SK-N-SH (cell line): ENCODE measurements around the gene FAM110A. TPM values are rescaled to one million over a fixed set of nuclear protein-coding genes. Genes with fewer than 3 reads are reported as not detected.

Experiments
- CTCF ChIA-PET: fragments of 300-600, 350-600 bp; formaldehyde crosslinking; extraction: SDS; loops from one replicate; lab custom pipeline; 2021; lab: Yijun Ruan, JAX
- POLR2A ChIA-PET: fragments of 350-600 bp; sonication (Branson Sonifier 250); formaldehyde crosslinking; extraction: SDS; loops from one replicate; lab custom pipeline; 2020; ENCODE audit warnings: antibody characterized with exemption, inconsistent platforms; lab: Yijun Ruan, JAX
- DNase-seq: peaks from one replicate; pipeline ENCODE4 v3.0.0; 2012
- H2AFZ ChIP-seq: fragments of 200-600 bp; sonication (generic); 2 replicates; pipeline ENCODE4 v1.8.1; 2016; ENCODE audit warnings: antibody characterized with exemption, mild to moderate bottlenecking, low read depth
- H3F3A ChIP-seq: fragments of 200-600 bp; sonication (generic); replicated peaks from 2 replicates; pipeline ENCODE3; 2016; ENCODE audit warnings: antibody characterized with exemption, mild to moderate bottlenecking; ENCODE audit not compliant: insufficient read depth
- H3K27ac ChIP-seq, 2 experiments: fragments of 200-500 bp in 1 of 2; fragments of 200-600 bp in 1 of 2; sonication (Bioruptor generic) in 1 of 2; sonication (generic), shearing (Covaris generic) in 1 of 2; 2 replicates each; pipeline versions ENCODE4 v1.5.1 to v1.6.1; 2014 to 2016; ENCODE audit warnings: low read depth in 2 of 2, inconsistent platforms in 1 of 2, low read length in 1 of 2, mild to moderate bottlenecking in 1 of 2, mixed read lengths in 1 of 2
- H3K27me3 ChIP-seq: fragments of 200-600 bp; sonication (generic), shearing (Covaris generic); 2 replicates; pipeline ENCODE4 v1.6.1; 2016; ENCODE audit warnings: mixed run types; ENCODE audit not compliant: insufficient read depth
- H3K36me3 ChIP-seq, 2 experiments: fragments of 200-500 bp in 1 of 2; fragments of 200-600 bp in 1 of 2; sonication (Bioruptor generic) in 1 of 2; sonication (generic) in 1 of 2; replicated peaks in 1 of 2; 2 replicates each; pipeline versions ENCODE3 to v1.5.1; 2014 to 2016; ENCODE audit warnings: low read length in 1 of 2, mild to moderate bottlenecking in 1 of 2; ENCODE audit not compliant: insufficient read depth in 2 of 2, control insufficient read depth in 1 of 2
- H3K4me1 ChIP-seq, 2 experiments: fragments of 200-500 bp in 1 of 2; fragments of 200-600 bp in 1 of 2; sonication (Bioruptor generic) in 1 of 2; sonication (generic), shearing (Covaris generic) in 1 of 2; 2 replicates each; pipeline versions ENCODE4 v1.5.1 to v1.6.1; 2014 to 2016; ENCODE audit warnings: low read depth in 1 of 2, low read length in 1 of 2, mixed run types in 1 of 2; ENCODE audit not compliant: insufficient read depth in 2 of 2, control insufficient read depth in 1 of 2
- H3K4me2 ChIP-seq: fragments of 200-600 bp; sonication (generic), shearing (Covaris generic); 2 replicates; pipeline ENCODE4 v1.6.1; 2017; ENCODE audit warnings: mixed run types
- H3K4me3 ChIP-seq, 2 experiments: fragments of 200-500 bp in 1 of 2; fragments of 200-600 bp in 1 of 2; sonication (Bioruptor generic) in 1 of 2; sonication (generic), shearing (Covaris generic) in 1 of 2; 2 replicates each; pipeline versions ENCODE4 v1.5.1 to v1.8.1; 2014 to 2016; ENCODE audit warnings: low read depth in 2 of 2, inconsistent platforms in 1 of 2, low read length in 1 of 2, mild to moderate bottlenecking in 1 of 2, mixed read lengths in 1 of 2, moderate library complexity in 1 of 2
- H3K79me2 ChIP-seq: fragments of 200-600 bp; sonication (generic); 2 replicates; pipeline ENCODE4 v1.8.1; 2017; ENCODE audit warnings: mild to moderate bottlenecking; ENCODE audit not compliant: insufficient read depth
- H3K9ac ChIP-seq: fragments of 200-600 bp; sonication (generic); 2 replicates; pipeline ENCODE4 v1.6.1; 2017; ENCODE audit warnings: mixed run types
- H3K9me2 ChIP-seq: fragments of 200-600 bp; sonication (generic); 2 replicates; pipeline ENCODE4 v1.6.1; 2017; ENCODE audit warnings: mixed run types
- H3K9me3 ChIP-seq: fragments of 200-600 bp; sonication (generic); 2 replicates; pipeline ENCODE4 v1.6.1; 2017; ENCODE audit warnings: mixed run types, mild to moderate bottlenecking, moderate library complexity
- H4K20me1 ChIP-seq: fragments of 200-600 bp; sonication (generic); 2 replicates; pipeline ENCODE4 v1.6.1; 2017; ENCODE audit warnings: mild to moderate bottlenecking, mixed run types; ENCODE audit not compliant: insufficient read depth
- CHD2 ChIP-seq: fragments of 150-350 bp; IDR thresholded peaks from 2 replicates; pipeline ENCODE4 v1.6.1; 2018; ENCODE audit warnings: low read length; ENCODE audit not compliant: partially characterized antibody
- CTCF ChIP-seq: fragments of 200-600 bp; sonication (generic); IDR thresholded peaks from 2 replicates; pipeline ENCODE4 v1.6.1; 2017; ENCODE audit warnings: antibody characterized with exemption, mild to moderate bottlenecking, moderate library complexity
- ELF1 ChIP-seq: IDR thresholded peaks from 2 replicates; pipeline ENCODE4 v1.4.0; 2012
- EZH2phosphoT487 ChIP-seq: fragments of 200-600 bp; sonication (generic); IDR thresholded peaks from 2 replicates; pipeline ENCODE4 v1.6.1; 2017; ENCODE audit warnings: low read depth, mixed run types, mild to moderate bottlenecking, antibody characterized with exemption, moderate library complexity, borderline replicate concordance
- FOSL2 ChIP-seq: IDR thresholded peaks from 2 replicates; pipeline ENCODE4 v1.4.0; 2012; ENCODE audit warnings: low read depth, mild to moderate bottlenecking, moderate library complexity, borderline replicate concordance
- FOXM1 ChIP-seq: IDR thresholded peaks from 2 replicates; pipeline ENCODE4 v1.4.0; 2012; ENCODE audit warnings: low read depth, mild to moderate bottlenecking
- GABPA ChIP-seq: IDR thresholded peaks from 2 replicates; pipeline ENCODE4 v1.4.0; 2012; ENCODE audit warnings: low read depth, mild to moderate bottlenecking
- JUND ChIP-seq: IDR thresholded peaks from 2 replicates; pipeline ENCODE4 v1.4.0; 2012
- MEF2A ChIP-seq: IDR thresholded peaks from 2 replicates; pipeline ENCODE4 v1.4.0; 2012; ENCODE audit warnings: low read depth, borderline replicate concordance
- MXI1 ChIP-seq: IDR thresholded peaks from 2 replicates; pipeline ENCODE4 v1.6.1; 2012; ENCODE audit warnings: mild to moderate bottlenecking, low read depth, low read length, improper control_type of control experiment
- NFIC ChIP-seq: IDR thresholded peaks from 2 replicates; pipeline ENCODE4 v1.4.0; 2012; ENCODE audit warnings: borderline replicate concordance
- RAD21 ChIP-seq: IDR thresholded peaks from 2 replicates; pipeline ENCODE4 v1.6.1; 2012; ENCODE audit warnings: mild to moderate bottlenecking, low read length
- RCOR1 ChIP-seq: fragments of 150-350 bp; IDR thresholded peaks from 2 replicates; pipeline ENCODE4 v1.6.1; 2017; ENCODE audit warnings: antibody characterized with exemption, low read length
- RFX5 ChIP-seq: IDR thresholded peaks from 2 replicates; pipeline ENCODE4 v1.6.1; 2012; ENCODE audit warnings: mild to moderate bottlenecking, improper control_type of control experiment, low read length
- RXRA ChIP-seq: IDR thresholded peaks from 2 replicates; pipeline ENCODE4 v1.4.0; 2012; ENCODE audit warnings: low read depth, mild to moderate bottlenecking, borderline replicate concordance
- SIN3A ChIP-seq: IDR thresholded peaks from 2 replicates; pipeline ENCODE4 v1.6.1; 2012; ENCODE audit warnings: low read depth, mild to moderate bottlenecking, low read length, moderate library complexity, borderline replicate concordance
- TCF12 ChIP-seq: IDR thresholded peaks from 2 replicates; pipeline ENCODE4 v1.4.0; 2012
- TEAD4 ChIP-seq: IDR thresholded peaks from 2 replicates; pipeline ENCODE4 v1.4.0; 2012; ENCODE audit warnings: mild to moderate bottlenecking, borderline replicate concordance; ENCODE audit not compliant: insufficient read depth
- USF2 ChIP-seq: fragments of 150-350 bp; IDR thresholded peaks from 2 replicates; pipeline ENCODE4 v1.6.1; 2017; ENCODE audit warnings: antibody characterized with exemption, low read length, low read depth, borderline replicate concordance
- WGBS: methylation state at CpG from one replicate; pipeline ENCODE4 v1.1.6; 2017; ENCODE audit warnings: low lambda C conversion rate; 5-methylcytosine and 5-hydroxymethylcytosine counted together
- polyA plus RNA-seq, 3 experiments: library from polyadenylated mRNA; depleted of rRNA; stranded (reverse); fragments of >200 nt; gene quantifications; 2 replicates each; pipeline ENCODE4 v1.2.3, GENCODE V29; 2012
- TF ChIP-seq, protein P1 (sequence below): fragments of 150-350 bp; IDR thresholded peaks from 2 replicates; pipeline ENCODE4 v1.6.1; 2016; ENCODE audit warnings: mild to moderate bottlenecking, low read depth, low read length
- TF ChIP-seq, protein P2 (sequence below): IDR thresholded peaks from 2 replicates; pipeline ENCODE4; 2012
- TF ChIP-seq, protein P3 (sequence below): IDR thresholded peaks from 2 replicates; pipeline ENCODE4 v1.4.0; 2012; ENCODE audit warnings: low read depth, borderline replicate concordance

FAM110A gene
- polyA plus RNA-seq, 1 of the 3 experiments (the other 2 are of a cell fraction), result 3.8 TPM

- TF ChIP-seq SIN3A, result no peak
- no peak for TF ChIP-seq FOXM1
- no peak for TF ChIP-seq RFX5
- TF ChIP-seq RXRA, result no peak
- TF ChIP-seq, protein P1, sequence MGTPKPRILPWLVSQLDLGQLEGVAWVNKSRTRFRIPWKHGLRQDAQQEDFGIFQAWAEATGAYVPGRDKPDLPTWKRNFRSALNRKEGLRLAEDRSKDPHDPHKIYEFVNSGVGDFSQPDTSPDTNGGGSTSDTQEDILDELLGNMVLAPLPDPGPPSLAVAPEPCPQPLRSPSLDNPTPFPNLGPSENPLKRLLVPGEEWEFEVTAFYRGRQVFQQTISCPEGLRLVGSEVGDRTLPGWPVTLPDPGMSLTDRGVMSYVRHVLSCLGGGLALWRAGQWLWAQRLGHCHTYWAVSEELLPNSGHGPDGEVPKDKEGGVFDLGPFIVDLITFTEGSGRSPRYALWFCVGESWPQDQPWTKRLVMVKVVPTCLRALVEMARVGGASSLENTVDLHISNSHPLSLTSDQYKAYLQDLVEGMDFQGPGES, result no peak
- TF ChIP-seq TCF12, result no peak
- TF ChIP-seq GABPA, result no peak
- TF ChIP-seq JUND, result no peak
- no peak for TF ChIP-seq ELF1
- TF ChIP-seq TEAD4, result no peak
- no peak for TF ChIP-seq RCOR1
- TF ChIP-seq, all 33 proteins: peak for 0
- no peak for DNase-seq
- Histone ChIP-seq H3K9ac (no peak overlapping the region), H3K9me3 (no peaks in the 10 kb centered on the region), H3K4me3 (no peak overlapping the region), H4K20me1 (no peaks in the 10 kb centered on the region), H3K79me2 (no peaks in the 10 kb centered on the region), H3K4me2 (no peak overlapping the region), H3K9me2 (no peaks in the 10 kb centered on the region), H2AFZ (no peak overlapping the region), H3K27me3 (no peaks in the 10 kb centered on the region), H3K4me1 (peaks cover 4 to 5% of the 10 kb centered on the region in 2 experiments; a peak in 3 of 4 replicates), H3F3A (no peaks in the 10 kb centered on the region), H3K36me3 (no peaks in the 10 kb centered on the region), H3K27ac (no peak overlapping the region)
- CTCF ChIA-PET, result no interaction called here
- POLR2A ChIA-PET, result no interaction called here
- 95% methylated on average over 2 of the region's 2 CpGs for WGBS
These were observed 27.4 kb downstream of the FAM110A start for GRCh38 chr20:860891-861290.

DNA sequence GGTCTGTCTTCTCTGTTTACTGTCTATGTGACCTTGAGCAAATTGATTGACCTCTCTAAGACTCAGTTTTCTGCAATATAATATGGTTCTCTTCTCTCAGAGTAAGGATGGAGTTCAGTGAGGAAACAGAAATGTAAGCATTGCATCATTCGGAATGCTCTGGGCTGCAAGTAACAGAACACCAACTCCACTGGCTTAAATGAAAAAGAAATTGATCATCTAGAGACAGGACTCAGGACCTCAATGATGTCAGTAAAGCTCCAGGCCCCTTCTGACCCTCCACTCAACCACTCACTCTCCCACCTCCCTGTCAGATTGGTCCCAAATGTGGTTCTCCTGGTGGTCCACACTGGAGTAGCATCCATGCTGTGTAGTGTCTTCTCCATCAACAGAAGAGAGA is 31.9 kb downstream of the FAM110A start:
- DNase-seq, result no peak
- Histone ChIP-seq H3K4me2 (no peak overlapping the region), H3K79me2 (no peaks in the 10 kb centered on the region), H3K9me3 (no peaks in the 10 kb centered on the region), H3K27me3 (no peaks in the 10 kb centered on the region), H2AFZ (no peak overlapping the region), H3F3A (no peaks in the 10 kb centered on the region), H3K9ac (no peak overlapping the region), H3K36me3 (no peaks in the 10 kb centered on the region), H3K27ac (no peak overlapping the region), H3K4me1 (no peaks in the 10 kb centered on the region), H4K20me1 (no peaks in the 10 kb centered on the region), H3K9me2 (no peaks in the 10 kb centered on the region), H3K4me3 (no peak overlapping the region)
- ChIA-PET CTCF (no interaction called here), POLR2A (no interaction called here)
- 81% methylated on average over 1 of the region's 1 CpG for WGBS
- TF ChIP-seq, protein P2, sequence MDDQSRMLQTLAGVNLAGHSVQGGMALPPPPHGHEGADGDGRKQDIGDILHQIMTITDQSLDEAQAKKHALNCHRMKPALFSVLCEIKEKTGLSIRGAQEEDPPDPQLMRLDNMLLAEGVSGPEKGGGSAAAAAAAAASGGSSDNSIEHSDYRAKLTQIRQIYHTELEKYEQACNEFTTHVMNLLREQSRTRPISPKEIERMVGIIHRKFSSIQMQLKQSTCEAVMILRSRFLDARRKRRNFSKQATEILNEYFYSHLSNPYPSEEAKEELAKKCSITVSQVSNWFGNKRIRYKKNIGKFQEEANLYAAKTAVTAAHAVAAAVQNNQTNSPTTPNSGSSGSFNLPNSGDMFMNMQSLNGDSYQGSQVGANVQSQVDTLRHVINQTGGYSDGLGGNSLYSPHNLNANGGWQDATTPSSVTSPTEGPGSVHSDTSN, result no peak
- TF ChIP-seq, protein P3, sequence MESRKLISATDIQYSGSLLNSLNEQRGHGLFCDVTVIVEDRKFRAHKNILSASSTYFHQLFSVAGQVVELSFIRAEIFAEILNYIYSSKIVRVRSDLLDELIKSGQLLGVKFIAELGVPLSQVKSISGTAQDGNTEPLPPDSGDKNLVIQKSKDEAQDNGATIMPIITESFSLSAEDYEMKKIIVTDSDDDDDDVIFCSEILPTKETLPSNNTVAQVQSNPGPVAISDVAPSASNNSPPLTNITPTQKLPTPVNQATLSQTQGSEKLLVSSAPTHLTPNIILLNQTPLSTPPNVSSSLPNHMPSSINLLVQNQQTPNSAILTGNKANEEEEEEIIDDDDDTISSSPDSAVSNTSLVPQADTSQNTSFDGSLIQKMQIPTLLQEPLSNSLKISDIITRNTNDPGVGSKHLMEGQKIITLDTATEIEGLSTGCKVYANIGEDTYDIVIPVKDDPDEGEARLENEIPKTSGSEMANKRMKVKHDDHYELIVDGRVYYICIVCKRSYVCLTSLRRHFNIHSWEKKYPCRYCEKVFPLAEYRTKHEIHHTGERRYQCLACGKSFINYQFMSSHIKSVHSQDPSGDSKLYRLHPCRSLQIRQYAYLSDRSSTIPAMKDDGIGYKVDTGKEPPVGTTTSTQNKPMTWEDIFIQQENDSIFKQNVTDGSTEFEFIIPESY, result no peak
- TF ChIP-seq RCOR1 (no peak), MXI1 (no peak), EZH2phosphoT487 (no peak), USF2 (no peak), RAD21 (no peak), RXRA (no peak), CHD2 (no peak), NFIC (no peak), MEF2A (no peak), CTCF (no peak), FOSL2 (no peak), ELF1 (no peak)
- TF ChIP-seq, protein P1, result no peak
